Measurements from ENCODE around the gene METTL8.
"Not testable (repeated sequence)": the region's sequence is repeated elsewhere in the genome, so short reads cannot be mapped to it uniquely, and the experiment has no call there.

Gene METTL8

GRCh38 chr2:171315781-171316180, 118.0 kb downstream of the METTL8 start:
- DNase-seq (ENCODE audit: low read depth in 2 of 2): no peak

- DNase-seq (ENCODE audit: low read depth in 2 of 2): not testable (repeated sequence)
These were observed 121.6 kb downstream of the METTL8 start for GRCh38 chr2:171312182-171312581.

- not testable (repeated sequence) for DNase-seq (ENCODE audit: low read depth in 2 of 2)
These were observed 122.2 kb downstream of the METTL8 start for GRCh38 chr2:171311589-171311988.

GRCh38 chr2:171310889-171311288, 122.9 kb downstream of the METTL8 start:
- no peak for DNase-seq (ENCODE audit: low read depth in 2 of 2)

GRCh38 chr2:171309455-171310286, 124.1 kb downstream of the METTL8 start:
- no peak for DNase-seq (ENCODE audit: low read depth in 2 of 2)

- DNase-seq (ENCODE audit: low read depth in 2 of 2): no peak
These were observed 125.3 kb downstream of the METTL8 start for GRCh38 chr2:171308280-171309054.

GRCh38 chr2:171307560-171307959, 126.2 kb downstream of the METTL8 start:
- DNase-seq (ENCODE audit: low read depth in 2 of 2): no peak

GRCh38 chr2:171297956-171298355, 135.8 kb downstream of the METTL8 start:
- DNase-seq (ENCODE audit: low read depth in 2 of 2): no peak

- DNase-seq (ENCODE audit: low read depth in 2 of 2): no peak
These were observed 139.2 kb downstream of the METTL8 start for GRCh38 chr2:171294608-171295007.

GRCh38 chr2:171293661-171294060, 140.1 kb downstream of the METTL8 start:
- no peak for DNase-seq (ENCODE audit: low read depth in 2 of 2)

- no peak for DNase-seq (ENCODE audit: low read depth in 2 of 2)
These were observed 143.8 kb downstream of the METTL8 start for GRCh38 chr2:171289991-171290390.

- no peak for DNase-seq (ENCODE audit: low read depth in 2 of 2)
These were observed 144.5 kb downstream of the METTL8 start for GRCh38 chr2:171289316-171289715.

GRCh38 chr2:171287611-171288010, 146.2 kb downstream of the METTL8 start:
- no peak for DNase-seq (ENCODE audit: low read depth in 2 of 2)

- DNase-seq (ENCODE audit: low read depth in 2 of 2): no peak
These were observed 146.7 kb downstream of the METTL8 start for GRCh38 chr2:171287036-171287571.

GRCh38 chr2:171281110-171281509, 152.7 kb downstream of the METTL8 start:
- no peak for DNase-seq (ENCODE audit: low read depth in 2 of 2)

GRCh38 chr2:171279983-171280790, 153.6 kb downstream of the METTL8 start:
- no peak for DNase-seq (ENCODE audit: low read depth in 2 of 2)

GRCh38 chr2:171274757-171275156, 159.0 kb downstream of the METTL8 start:
- DNase-seq (ENCODE audit: low read depth in 2 of 2): no peak

- DNase-seq (ENCODE audit: low read depth in 2 of 2): no peak
These were observed 161.8 kb downstream of the METTL8 start for GRCh38 chr2:171271971-171272436.

GRCh38 chr2:171271386-171271785, 162.4 kb downstream of the METTL8 start:
- DNase-seq (ENCODE audit: low read depth in 2 of 2): no peak

GRCh38 chr2:171267855-171268629, 165.7 kb downstream of the METTL8 start:
- no peak for DNase-seq (ENCODE audit: low read depth in 2 of 2)
